GM21737 (cell line): ENCODE data around the gene MAPK8IP3.

Source experiments
- ATAC-seq: cut with Tn5 transposase; IDR thresholded peaks from one replicate; pipeline ENCODE4 v1.9.1; 2021; ENCODE audit warnings: mild to moderate bottlenecking, moderate library complexity; ENCODE audit not compliant: unreplicated experiment

MAPK8IP3 gene

DNA sequence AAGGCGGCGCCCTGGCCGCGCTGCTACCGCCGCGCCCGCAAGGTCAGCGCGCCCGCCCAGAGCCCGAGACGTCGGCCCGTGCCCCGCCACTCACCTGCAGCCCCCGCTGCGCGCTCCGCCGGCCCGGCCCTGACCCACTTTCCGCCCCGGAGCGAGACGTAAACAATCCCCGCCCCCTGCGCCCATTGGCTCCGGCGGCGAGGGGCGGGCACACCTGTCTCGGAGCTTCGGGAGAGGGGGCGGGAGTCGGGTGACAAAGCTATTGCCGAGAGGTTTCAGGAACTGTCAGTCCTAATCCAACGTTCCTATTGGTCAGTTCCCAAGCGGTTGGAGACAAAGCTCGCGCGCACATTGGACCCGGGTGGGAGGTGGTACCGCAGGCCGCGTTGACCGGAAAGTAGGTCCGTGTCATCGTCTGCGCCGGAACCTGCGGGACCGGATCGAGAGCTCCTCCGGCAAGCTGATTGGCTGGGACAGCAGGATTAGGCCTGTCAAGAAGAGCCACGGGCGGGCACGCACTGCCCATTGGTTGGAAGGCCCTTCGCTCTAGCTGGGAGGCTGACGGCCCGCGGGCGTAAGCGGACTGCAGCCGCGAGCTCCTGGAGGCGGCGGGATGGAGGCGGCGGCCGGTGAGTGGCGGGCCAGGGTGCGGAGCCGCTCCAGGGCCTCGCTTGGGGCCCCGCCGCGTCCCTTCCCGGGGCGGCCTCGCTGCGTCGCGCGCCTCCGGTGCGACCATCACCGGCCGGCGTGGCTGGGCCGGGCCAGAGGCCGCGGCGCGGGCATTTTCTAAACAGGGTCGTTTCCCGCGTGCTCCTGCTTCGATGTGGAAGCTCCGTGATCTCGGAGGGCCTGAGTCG is 76.6 kb downstream of the MAPK8IP3 start, which contains the start of the genes NUBP2 and SPSB3:
Gene NUBP2, plus strand, starts transcription at position 553 of the 857 bp plus-strand sequence. Its CDS starts 61 bp downstream, at position 614.
Gene SPSB3, minus strand, starts transcription at position 164 of the 857 bp plus-strand sequence. CDS start 1,088 bp downstream, outside the sequence.
- ATAC-seq = peak; percentile 81

DNA sequence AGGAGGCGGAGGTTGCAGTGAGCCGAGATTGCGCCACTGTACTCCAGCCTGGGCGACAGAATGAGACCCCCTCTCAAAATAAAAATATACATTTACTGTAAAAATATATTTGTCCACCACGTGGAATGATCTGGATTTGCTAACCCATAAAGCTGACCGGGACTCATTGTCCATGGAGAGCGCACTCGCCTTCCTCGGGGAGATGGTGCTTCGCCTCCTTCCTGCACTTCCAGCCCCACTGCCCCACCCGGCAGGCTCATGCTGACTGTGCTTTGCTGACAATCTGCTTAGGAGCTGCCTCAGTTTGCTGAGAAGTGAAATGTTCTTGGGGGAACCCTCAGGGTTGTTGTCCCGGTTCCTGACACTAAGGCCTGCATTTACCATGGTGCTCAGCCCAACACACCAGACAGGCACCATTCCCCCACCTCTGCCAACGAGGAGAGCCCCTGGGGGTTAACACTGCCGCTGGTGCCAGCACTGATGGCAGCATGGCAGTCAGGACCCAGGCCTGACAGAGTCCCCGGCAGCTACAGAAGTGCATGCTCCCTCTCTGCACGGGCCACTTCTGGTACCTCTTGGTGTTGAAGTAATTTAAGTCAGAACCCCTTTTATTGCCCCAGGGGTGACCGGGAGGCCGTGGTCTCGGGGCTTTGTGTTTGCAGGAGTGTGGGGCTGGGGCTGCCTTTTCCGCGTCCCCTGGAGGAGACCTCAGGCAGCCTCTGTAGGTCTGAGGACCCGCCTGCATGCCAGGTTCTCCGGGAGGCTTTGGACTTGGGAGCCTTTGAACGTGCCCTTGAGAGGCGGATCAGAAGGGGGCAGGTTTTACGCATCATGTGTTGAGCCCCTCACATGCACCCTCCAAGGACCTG is 79.2 kb downstream of the MAPK8IP3 start:
- no peak for ATAC-seq

DNA sequence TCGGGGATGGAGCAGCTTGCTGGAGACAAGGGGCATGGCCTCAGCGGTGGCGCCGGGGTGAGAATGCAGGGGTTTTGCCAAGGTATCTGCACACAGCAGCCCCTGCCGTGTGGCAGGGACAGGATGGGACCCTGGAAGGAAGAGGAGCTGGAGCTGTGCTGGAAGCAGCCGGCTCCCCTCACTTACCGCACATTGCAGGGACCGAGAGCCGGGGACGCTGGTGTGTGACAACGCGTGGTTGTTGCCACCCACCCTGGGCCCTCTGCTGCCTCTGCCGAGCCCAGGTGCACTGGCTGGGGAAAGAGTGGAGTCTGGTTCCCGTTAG is 79.8 kb downstream of the MAPK8IP3 start:
- ATAC-seq = no peak

DNA sequence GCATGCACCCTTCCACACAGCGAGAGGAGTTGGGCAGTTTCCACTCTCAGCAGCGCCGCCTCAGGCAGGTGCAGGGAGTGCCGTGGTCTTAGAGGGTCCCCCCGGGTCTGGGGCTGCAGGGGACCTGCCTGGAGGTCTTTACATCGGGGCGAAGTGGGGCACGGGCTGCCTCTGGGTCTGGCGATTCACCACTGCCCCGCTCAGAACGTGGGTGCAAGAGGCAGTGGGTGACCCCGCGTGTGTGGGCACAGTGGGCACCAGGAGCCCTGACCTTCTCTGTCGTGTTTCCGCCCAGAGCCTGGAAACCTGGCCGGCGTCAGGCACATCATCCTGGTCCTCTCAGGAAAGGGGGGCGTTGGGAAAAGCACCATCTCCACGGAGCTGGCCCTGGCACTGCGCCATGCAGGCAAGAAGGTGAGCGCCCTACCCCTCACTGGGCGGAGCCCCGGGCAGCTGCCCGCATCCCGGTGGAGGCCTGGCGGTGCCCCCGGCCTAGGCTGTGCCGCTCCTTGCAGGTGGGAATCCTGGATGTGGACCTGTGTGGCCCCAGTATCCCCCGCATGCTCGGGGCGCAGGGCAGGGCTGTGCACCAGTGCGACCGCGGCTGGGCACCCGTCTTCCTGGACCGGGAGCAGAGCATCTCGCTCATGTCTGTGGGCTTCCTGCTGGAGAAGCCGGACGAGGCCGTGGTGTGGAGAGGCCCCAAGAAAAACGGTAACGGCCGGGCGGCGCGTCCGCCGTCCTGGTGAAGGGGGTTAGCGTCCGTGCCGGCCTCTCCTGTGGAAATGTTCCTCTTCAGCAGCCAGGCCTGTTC is 80.5 kb downstream of the MAPK8IP3 start:
- no peak for ATAC-seq

DNA sequence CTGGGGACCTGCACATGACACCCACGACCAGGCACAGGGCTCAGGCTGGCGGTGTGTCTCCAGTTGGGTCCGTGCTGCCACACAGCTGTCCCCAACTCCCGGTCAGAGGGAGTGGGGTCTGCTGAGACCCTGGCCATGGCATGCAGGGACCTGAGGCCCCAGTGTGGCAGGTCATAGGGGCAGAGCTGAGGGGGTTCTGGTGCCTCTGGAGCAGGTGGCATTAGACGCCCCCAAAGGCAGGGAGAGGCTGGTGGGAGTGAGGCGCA is 81.0 kb downstream of the MAPK8IP3 start:
- ATAC-seq = no peak

DNA sequence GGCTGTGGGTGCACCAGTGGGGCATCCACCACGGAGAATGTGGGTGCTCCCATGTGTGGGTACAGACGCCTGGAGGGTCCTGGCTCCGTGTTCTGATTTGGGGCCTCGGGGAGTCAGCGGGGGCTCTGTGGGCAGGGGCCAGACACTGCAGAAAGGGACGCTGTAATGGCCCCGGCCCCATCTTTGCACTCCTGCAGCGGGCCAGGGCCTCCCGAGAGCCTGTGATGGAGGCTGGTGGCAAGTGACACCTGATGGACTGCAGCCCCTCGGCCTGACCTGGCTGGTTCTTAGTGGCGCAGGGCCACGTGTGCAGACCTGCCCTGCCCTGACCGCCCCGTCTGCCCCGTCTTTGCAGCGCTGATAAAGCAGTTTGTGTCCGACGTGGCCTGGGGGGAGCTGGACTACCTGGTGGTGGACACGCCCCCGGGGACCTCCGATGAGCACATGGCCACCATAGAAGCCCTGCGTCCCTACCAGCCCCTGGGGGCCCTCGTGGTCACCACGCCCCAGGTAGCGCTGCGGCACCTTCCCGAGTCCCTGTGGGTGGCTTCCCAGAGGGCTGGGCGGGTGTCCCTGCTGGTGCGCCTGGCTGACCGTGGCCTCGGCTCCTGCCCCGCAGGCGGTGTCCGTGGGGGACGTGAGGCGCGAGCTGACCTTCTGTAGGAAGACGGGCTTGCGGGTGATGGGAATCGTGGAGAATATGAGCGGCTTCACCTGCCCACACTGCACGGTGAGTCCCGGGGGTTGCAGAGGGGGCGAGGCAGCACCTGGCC is 81.5 kb downstream of the MAPK8IP3 start:
- ATAC-seq = no peak

DNA sequence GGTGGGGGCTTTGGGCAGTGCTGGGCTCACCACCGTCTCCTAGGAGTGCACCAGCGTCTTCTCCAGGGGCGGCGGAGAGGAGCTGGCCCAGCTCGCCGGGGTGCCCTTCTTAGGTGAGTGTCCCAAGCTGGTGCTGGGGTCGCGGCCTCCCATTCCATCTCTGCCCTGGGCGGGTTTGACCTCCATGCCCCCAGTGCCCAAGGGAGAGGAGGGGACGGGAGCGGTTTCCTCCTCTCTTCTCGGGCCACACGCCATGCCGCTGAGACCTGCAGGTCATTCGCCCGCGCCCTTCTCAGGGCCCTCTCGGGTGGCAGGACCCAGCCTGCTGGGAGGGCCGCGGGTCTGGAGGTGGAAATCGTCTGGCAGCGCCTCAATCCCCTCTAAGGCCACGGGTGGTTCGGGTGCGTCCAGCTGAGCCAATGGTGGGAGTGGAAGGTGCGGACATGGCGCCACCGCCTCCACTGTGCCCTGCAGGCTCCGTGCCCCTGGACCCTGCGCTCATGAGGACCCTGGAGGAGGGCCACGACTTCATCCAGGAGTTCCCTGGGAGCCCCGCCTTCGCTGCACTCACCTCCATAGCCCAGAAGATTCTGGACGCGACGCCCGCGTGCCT is 82.2 kb downstream of the MAPK8IP3 start:
- ATAC-seq = no peak

DNA sequence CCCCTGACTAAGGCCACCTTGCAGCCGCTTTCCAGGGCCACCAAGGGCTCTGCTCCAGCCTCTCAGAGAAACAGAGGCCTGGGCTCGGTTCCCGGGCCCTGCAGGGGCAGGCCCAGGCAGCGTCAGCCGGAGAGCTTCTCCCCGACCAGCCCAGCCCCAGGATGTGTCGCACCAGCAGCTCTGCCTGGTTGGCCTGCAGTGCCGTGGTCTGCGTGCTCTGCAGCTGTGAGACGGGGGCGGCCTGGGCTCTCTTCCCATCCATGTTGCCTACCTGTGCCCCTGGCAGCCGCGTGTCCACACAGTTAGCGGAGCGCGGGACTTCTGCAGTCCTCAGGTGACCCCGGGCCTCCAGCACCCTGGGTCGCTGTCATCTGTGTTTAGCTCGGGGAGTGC is 82.7 kb downstream of the MAPK8IP3 start:
- no peak for ATAC-seq

DNA sequence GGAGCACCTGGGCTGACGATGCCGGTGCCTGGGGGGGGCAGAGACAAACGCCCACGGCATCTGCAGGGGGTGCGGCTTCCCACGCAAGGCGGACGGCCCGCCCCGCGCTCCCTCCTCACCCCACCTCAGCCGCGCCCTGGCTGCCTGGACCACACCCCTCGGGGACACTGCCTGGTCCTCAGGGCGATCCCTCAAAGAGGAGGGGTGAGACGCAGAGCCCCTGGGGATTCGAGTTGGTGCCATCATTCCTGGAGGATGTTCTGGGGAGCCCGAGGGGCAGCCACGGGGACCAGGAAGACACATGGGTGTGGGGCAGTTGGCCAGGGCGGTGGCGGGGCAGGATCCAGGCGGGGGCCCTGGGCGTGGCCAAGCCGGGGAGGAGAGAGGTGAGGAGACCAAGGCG is 83.6 kb downstream of the MAPK8IP3 start:
- ATAC-seq = no peak

DNA sequence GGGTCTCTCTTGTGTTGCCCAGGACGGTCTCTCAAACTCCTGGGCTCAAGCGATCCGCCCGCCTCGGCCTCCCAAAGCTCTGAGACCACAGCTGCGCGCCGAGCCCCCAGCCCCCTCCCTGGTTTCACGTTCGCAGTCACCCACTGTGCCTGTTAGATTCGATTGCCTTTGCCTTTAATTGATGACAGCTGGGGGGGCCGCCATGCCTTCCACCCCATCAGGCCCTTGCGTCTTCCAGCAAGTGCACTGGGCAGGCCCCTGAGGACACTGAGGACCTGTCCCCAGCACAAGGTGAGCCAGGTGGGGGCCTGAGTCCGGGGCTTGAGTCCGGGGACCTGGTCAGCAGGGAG is 84.2 kb downstream of the MAPK8IP3 start:
- no peak for ATAC-seq

DNA sequence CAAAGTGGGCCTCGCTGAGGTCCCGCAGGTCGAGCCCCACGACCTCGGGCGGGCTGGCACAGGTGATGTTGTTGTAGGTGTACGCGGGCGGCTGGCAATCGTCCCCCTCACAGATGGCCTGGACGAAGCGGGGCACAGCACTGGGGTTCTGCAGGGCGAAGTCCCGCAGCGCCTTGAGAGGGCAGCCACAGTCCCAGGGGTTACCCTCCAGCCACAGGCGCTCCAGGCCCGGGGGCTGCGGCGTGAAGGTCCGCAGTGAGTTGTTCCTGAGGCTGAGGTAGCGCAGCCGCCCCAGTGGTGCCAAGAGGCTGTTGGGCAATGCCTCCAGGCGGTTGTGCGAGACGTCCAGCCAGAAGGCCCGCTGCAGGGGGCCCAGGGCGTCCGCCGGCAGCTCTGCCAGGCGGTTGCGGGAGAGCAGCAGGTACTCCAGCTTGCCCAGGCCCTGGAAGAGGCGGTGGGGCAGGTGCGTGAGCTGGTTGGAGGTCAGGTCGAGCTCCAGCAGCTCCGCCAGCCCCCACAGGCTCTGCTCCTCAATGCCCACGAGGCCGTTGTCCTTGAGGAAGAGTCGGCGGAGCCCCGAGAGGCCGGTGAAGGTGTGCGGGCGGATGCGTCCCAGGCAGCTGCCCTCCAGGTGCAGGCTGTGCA is 84.7 kb downstream of the MAPK8IP3 start:
- no peak for ATAC-seq

DNA sequence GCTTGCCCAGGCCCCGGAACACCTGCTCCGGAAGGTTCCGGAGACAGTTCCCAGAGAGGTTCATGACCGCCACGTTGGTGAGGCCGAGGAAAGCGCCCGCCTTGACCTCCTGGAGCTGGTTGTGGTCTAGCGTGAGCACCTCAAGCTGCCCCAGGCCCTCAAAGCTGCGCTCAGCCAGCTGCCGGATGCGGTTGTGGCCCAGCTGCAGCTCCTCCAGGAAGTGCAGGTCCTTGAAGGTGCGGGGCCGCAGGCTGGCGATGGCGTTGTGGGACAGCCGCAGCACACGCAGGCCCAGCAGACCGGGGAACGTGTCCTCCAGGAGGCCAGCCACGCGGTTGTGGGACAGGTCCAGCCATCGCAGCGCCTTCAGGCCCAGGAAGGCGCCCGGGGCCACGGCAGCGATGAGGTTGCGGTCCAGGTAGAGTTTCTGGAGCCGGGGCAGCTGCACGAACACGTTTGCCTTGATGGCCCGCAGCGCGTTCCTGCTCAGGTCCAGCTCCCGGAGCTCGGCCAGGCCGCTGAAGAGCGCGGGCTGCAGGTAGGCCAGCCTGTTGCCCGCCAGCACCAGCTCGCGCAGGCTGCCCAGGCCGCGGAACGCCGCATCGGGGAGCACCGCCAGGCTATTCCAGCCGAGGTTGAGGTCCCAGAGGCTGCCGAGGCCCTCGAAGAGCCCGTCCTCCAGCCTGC is 85.4 kb downstream of the MAPK8IP3 start:
- no peak for ATAC-seq

DNA sequence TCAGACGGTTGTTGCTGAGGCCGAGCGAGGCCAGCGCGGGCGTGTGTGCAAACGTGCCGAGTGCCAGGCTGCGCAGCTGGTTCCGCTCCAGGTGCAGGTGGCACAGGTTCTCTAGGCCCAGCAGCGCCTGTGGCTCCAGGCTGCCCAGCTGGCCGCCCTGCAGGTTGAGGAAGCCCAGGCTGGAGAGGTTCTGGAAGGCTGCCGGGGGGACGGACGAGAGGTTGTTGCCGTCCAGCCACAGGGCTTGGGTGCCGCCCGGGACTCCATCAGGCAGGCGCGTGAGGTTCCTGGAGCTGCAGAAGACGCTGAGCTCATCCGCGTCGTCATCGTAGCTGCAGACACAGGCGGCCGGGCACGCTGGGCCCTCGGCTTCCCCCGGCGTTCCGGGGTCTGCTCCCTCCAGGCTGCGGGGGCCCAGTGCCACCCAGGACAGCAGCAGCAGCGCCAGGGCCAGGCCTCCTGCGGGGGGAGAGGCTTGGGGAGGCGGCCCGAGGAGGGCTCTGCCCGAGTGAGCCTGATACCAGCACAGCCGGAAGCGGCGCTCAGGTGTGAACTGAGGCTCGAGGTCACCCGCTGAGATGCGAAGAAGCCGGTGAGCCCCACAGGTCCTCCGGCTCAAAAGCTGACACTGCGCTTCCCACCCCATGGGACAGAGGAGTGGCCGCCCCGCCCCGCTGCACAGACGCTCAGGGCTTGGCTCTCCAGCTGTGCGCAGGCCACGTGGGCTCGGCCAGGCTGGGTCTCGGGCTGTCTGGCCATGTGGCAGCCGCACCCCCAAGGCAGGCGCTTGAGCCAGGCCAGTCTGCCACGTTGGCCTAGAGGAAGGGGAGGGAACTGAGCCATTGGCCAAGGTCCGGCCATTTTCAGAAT is 86.2 kb downstream of the MAPK8IP3 start:
- ATAC-seq = no peak

DNA sequence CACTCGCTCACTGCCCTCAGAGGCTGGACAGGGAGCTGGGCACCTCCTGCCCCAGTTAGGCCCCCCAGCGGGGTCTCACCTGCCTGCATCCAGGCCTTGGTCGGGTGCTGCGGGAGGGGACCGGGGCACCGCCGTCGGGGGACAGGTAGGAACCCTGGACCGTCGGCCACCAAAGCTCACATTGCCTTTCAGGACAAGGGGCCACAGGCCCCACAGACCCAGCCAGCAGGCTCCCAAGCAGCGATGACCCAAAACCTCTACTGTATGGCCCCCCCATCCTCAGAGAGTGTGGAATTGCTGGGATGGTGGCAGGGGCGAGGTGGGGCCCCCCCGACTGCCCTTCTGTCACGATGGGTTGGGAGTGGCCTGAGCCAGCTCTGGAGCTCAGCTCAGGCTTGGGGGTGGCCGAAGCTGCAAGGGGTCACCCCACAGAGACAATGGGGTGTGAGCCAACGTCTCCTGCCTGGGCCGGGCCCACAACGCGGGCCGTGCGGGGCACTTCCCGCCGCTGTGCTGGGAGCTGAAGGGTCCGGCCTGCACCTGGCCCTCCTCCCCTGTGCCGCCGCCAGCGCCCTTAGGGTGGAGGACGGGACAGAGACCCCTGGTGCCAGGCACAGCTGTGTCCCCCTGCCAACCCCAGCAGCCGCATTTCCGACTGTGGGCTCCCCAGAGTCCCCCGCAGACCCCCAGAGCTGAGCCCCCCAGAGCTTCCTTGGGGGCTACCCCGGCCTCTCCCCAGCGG is 87.0 kb downstream of the MAPK8IP3 start:
- no peak for ATAC-seq

DNA sequence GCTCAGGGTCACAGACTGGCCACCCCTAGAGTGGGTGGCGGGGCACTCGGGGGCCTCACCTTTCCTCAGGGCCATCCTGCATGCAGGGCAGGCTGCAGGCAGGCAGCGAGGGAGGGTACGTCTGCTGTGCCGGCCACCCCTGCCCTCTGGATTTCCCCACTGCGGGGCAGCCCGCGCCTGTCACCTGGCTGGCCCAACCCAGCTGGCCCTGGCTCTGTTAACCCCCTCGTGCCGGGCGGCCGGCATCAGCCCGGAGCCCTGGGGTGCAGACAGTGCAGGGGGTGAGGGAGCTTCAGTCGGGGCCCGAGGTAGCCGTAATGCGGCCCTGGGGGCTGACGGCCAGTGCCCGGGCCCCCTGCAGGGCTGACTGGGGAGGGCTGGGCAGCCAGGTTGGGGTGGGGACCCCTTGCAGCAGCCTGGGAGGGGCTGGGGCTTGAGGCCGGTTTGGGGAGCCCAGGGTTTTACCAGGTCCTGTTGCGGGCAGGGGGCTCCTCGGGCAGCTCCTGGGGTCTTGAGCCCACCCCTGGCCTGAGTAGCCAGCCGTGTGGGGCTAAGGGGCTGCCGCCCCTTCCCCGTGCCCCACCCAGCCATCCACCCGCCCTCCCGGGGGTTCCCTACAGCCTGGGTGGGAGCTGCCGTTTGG is 87.7 kb downstream of the MAPK8IP3 start, which contains the start of gene IGFALS:
Gene IGFALS, minus strand, starts transcription at position 128 of the 643 bp plus-strand sequence. Its CDS starts 53 bp downstream, at position 75.
- no peak for ATAC-seq

DNA sequence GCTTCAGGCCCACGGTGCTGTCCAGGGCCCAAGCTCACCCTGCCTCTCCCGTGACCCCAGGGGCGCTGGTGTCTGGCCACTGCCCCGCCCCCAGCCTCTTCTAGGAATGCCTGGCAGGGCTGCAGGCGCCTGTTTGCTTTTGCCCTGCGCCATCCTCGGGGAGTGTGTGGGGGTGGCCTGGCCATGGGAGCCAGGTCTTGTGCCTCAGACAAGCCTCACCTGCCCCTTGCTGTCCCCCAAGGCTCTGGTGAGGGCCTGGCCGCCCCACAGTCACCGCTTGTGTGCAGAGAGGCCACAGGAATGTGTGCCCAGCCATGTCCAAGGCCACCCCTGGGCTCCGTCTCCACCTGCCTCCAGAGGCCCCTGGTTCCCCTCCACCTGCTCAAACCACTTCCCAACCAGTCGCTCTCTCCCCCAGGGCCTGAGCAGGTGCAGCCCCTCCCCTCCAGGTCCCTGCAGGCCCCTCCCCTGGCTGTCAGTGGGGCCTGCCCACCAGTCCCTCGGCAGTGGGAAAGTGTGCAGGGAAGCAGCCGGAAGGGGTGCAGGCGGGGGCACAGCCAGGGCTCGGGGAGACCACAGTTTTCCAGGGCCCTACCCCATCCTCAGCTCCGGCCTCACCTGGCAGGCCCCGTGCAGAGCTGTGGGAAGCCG is 88.4 kb downstream of the MAPK8IP3 start:
- no peak for ATAC-seq
